Neuronal stem cell (in vitro differentiated cells): ENCODE measurements around the gene FRMPD4.

ENCODE experiments used
- DNase-seq: peaks from one replicate; pipeline ENCODE4 v3.0.0-alpha.2; 2013; ENCODE audit warnings: low spot score
- H2AFZ ChIP-seq: one replicate; pipeline ENCODE4 v1.6.1; 2013; ENCODE audit warnings: mild to moderate bottlenecking, low read length, inconsistent platforms
- H2AK5ac ChIP-seq: 2 replicates; pipeline ENCODE4 v1.6.1; 2013; ENCODE audit warnings: low read depth, mild to moderate bottlenecking, inconsistent platforms, low read length, moderate library complexity, mixed read lengths
- H2BK120ac ChIP-seq: 2 replicates; pipeline ENCODE4 v1.6.1; 2013; ENCODE audit warnings: low read depth, mild to moderate bottlenecking, inconsistent platforms, low read length, moderate library complexity, mixed read lengths
- H2BK12ac ChIP-seq: one replicate; pipeline ENCODE4 v1.6.1; 2013; ENCODE audit warnings: low read length, inconsistent platforms
- H2BK15ac ChIP-seq: 2 replicates; pipeline ENCODE4 v1.6.1; 2013; ENCODE audit warnings: mild to moderate bottlenecking, low read length, inconsistent platforms, mixed read lengths
- H2BK5ac ChIP-seq: one replicate; pipeline ENCODE4 v1.6.1; 2013; ENCODE audit warnings: inconsistent platforms, mild to moderate bottlenecking, low read length, moderate library complexity
- H3K14ac ChIP-seq: one replicate; pipeline ENCODE4 v1.6.1; 2013; ENCODE audit warnings: low read length, inconsistent platforms
- H3K18ac ChIP-seq: 2 replicates; pipeline ENCODE4 v1.6.1; 2013; ENCODE audit warnings: low read length, inconsistent platforms
- H3K23ac ChIP-seq: 2 replicates; pipeline ENCODE4 v1.6.1; 2013; ENCODE audit warnings: low read depth, mild to moderate bottlenecking, mixed read lengths, low read length, inconsistent platforms; ENCODE audit not compliant: poor library complexity
- H3K27ac ChIP-seq: replicated peaks from 3 replicates; pipeline ENCODE4 v1.5.1; 2013; ENCODE audit warnings: low read length, inconsistent platforms
- H3K27me3 ChIP-seq, 3 experiments: 2 replicates each; pipeline ENCODE4 v1.6.1; 2013; ENCODE audit warnings: low read length in 3 of 3, mild to moderate bottlenecking in 2 of 3, inconsistent platforms in 1 of 3, low read depth in 1 of 3, mixed read lengths in 1 of 3, moderate library complexity in 1 of 3; ENCODE audit not compliant: control insufficient read depth in 3 of 3, insufficient read depth in 3 of 3
- H3K36me3 ChIP-seq, 2 donors: replicated peaks in 1 of 2; 2 replicates each; pipeline ENCODE4 v1.6.1; 2013; ENCODE audit warnings: low read length in 2 of 2; ENCODE audit not compliant: control insufficient read depth in 2 of 2, insufficient read depth in 2 of 2
- H3K4ac ChIP-seq: 2 replicates; pipeline ENCODE4 v1.6.1; 2013; ENCODE audit warnings: inconsistent platforms, mild to moderate bottlenecking, low read length, moderate library complexity
- H3K4me1 ChIP-seq, 2 donors: 1 replicate in 1 of 2; 2 replicates in 1 of 2; pipeline ENCODE4 v1.6.1; 2013; ENCODE audit warnings: low read length in 2 of 2, low read depth in 1 of 2; ENCODE audit not compliant: control insufficient read depth in 2 of 2, insufficient read depth in 1 of 2
- H3K4me2 ChIP-seq: one replicate; pipeline ENCODE4 v1.6.1; 2013; ENCODE audit warnings: mild to moderate bottlenecking, low read length, inconsistent platforms; ENCODE audit not compliant: insufficient read depth, poor library complexity, severe bottlenecking
- H3K4me3 ChIP-seq, 2 donors: 2 replicates each; pipeline ENCODE4 v1.5.1; 2013; ENCODE audit warnings: low read length in 2 of 2, mild to moderate bottlenecking in 2 of 2, inconsistent platforms in 1 of 2, moderate library complexity in 1 of 2
- H3K79me1 ChIP-seq: one replicate; pipeline ENCODE4 v1.6.1; 2013; ENCODE audit warnings: low read depth, mild to moderate bottlenecking, inconsistent platforms, low read length, moderate library complexity
- H3K9ac ChIP-seq: one replicate; pipeline ENCODE4 v1.6.1; 2013; ENCODE audit warnings: mild to moderate bottlenecking, low read depth, low read length, inconsistent platforms; ENCODE audit not compliant: poor library complexity
- H3K9me3 ChIP-seq, 2 donors: replicated peaks in 1 of 2; 2 replicates each; pipeline versions ENCODE3 to v1.6.1; 2013; ENCODE audit warnings: low read length in 2 of 2, mild to moderate bottlenecking in 2 of 2, inconsistent platforms in 1 of 2, low read depth in 1 of 2, mixed read lengths in 1 of 2, moderate library complexity in 1 of 2; ENCODE audit not compliant: control insufficient read depth in 2 of 2, insufficient read depth in 1 of 2
- H4K8ac ChIP-seq: one replicate; pipeline ENCODE4 v1.6.1; 2013; ENCODE audit warnings: low read depth, mild to moderate bottlenecking, inconsistent platforms, low read length, moderate library complexity
- H4K91ac ChIP-seq: one replicate; pipeline ENCODE4 v1.6.1; 2013; ENCODE audit warnings: low read length, low read depth, mild to moderate bottlenecking, inconsistent platforms; ENCODE audit not compliant: poor library complexity
- WGBS, 2 donors: extraction: QIAGEN DNeasy Blood & Tissue Kit; methylation state at CpG; one replicate each; pipeline ENCODE4 v1.1.7; 2013; ENCODE audit warnings: missing lambda C conversion rate in 2 of 2, mixed read lengths in 1 of 2; ENCODE audit not compliant: insufficient read length in 2 of 2, insufficient replicate concordance in 1 of 2; ENCODE audit errors: extremely low coverage in 2 of 2; 5-methylcytosine and 5-hydroxymethylcytosine counted together

FRMPD4 gene

DNA sequence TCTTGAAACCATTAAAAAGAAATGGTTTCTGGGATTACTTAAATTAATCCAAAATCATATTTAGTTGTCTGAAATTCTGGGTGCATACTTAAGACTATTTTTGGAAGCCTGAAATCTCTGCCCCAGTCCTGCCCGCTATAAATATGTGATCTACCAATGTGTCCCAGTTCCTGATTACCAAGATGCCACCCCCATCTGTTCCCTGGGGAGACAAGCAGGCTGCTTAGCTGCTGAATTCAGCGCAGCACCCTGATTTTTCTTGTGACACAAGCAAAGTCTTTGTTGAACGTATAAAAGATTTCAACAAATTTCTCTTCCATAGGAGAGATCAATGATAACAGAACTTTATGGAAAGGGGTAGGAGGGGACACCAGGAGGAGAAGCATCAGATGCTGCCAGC lies 552.4 kb downstream of the FRMPD4 start:
- Histone ChIP-seq H3K4ac (no peak overlapping the region), H3K4me3 (no peak overlapping the region), H2AFZ (no peak overlapping the region), H2BK120ac (no peak overlapping the region), H3K18ac (no peak overlapping the region), H3K23ac (no peak overlapping the region), H2AK5ac (no peak overlapping the region), H3K79me1 (no peaks in the 10 kb centered on the region), H2BK12ac (no peak overlapping the region), H3K9me3 (no peaks in the 10 kb centered on the region), H3K4me2 (no peak overlapping the region), H3K9ac (no peak overlapping the region), H3K27ac (no peak overlapping the region), H3K4me1 (no peaks in the 10 kb centered on the region), H3K36me3 (no peaks in the 10 kb centered on the region), H4K8ac (no peak overlapping the region), H4K91ac (no peak overlapping the region), H3K27me3 (peaks cover 0 to 4% (median 0%) of the 10 kb centered on the region in 3 experiments), H2BK15ac (no peak overlapping the region), H3K14ac (no peak overlapping the region), H2BK5ac (no peak overlapping the region)
- WGBS, 2 donors: no CpG with 5 or more reads among the region's 3 CpGs
- DNase-seq: no peak

DNA sequence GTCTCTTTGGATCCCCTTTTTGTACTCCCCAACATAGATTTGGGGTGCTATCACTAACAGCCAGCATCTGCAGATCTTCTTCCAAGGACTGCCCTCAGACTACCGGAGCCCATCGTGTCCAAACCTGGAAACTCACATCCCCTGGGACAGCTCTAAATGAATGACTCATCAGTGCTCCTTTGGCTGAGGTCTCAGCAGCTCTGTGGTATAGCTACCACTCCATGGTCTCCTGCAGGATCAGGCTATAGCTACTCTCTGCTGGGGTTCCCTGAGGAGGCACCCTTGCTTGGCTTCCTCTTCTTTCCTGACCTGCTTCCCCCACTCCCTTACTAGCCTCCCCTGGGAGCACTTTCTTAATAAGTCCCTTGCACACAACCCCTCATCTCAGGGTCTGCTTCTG lies 555.5 kb downstream of the FRMPD4 start:
- Histone ChIP-seq H2BK15ac (no peak overlapping the region), H2BK5ac (no peak overlapping the region), H2BK120ac (no peak overlapping the region), H3K27ac (no peak overlapping the region), H3K36me3 (no peaks in the 10 kb centered on the region), H3K4me2 (no peak overlapping the region), H3K79me1 (no peaks in the 10 kb centered on the region), H3K4ac (no peak overlapping the region), H4K91ac (no peak overlapping the region), H3K9ac (no peak overlapping the region), H3K14ac (no peak overlapping the region), H3K4me1 (no peaks in the 10 kb centered on the region), H3K9me3 (no peaks in the 10 kb centered on the region), H2AFZ (no peak overlapping the region), H3K18ac (no peak overlapping the region), H2AK5ac (no peak overlapping the region), H2BK12ac (no peak overlapping the region), H3K4me3 (no peak overlapping the region), H3K27me3 (peaks cover 0 to 4% (median 0%) of the 10 kb centered on the region in 3 experiments), H4K8ac (no peak overlapping the region), H3K23ac (no peak overlapping the region)
- no peak for DNase-seq
- WGBS, 2 donors: no CpG with 5 or more reads among the region's 2 CpGs

DNA sequence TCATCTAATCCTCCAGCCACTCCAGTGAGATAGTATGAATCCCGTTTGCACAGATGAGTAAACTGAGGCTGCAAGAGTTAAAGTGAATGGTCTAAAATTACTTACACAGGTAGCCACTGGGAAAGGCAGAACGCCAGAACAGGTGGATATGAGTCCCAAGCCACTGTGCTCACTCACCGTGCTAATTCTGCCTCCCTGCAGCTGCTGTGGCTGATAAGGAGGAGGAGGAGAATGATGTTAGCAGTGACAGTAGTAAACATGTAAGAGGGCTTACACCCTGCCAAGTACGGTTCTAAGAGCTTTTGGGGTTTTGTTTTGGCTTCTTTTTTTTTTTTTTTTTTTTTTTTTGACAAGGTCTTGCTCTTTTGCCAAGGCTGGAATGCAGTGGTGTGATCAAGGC lies 562.5 kb downstream of the FRMPD4 start:
- no peak overlapping the region for H3K27ac ChIP-seq
- H2AK5ac ChIP-seq: no peak overlapping the region
- no peaks in the 10 kb centered on the region for H3K36me3 ChIP-seq
- H3K18ac ChIP-seq: no peak overlapping the region
- H3K4me1 ChIP-seq: peaks cover 0 to 2% of the 10 kb centered on the region in 2 donors
- no peak for DNase-seq
- no peak overlapping the region for H3K23ac ChIP-seq
- H2BK12ac ChIP-seq: no peak overlapping the region
- no peak overlapping the region for H3K14ac ChIP-seq
- no peak overlapping the region for H3K4me2 ChIP-seq
- no peak overlapping the region for H3K9ac ChIP-seq
- H2AFZ ChIP-seq: no peak overlapping the region
- H3K27me3 ChIP-seq: no peaks in the 10 kb centered on the region
- H2BK5ac ChIP-seq: no peak overlapping the region
- no peak overlapping the region for H3K4ac ChIP-seq
- WGBS, 2 donors: no CpG with 5 or more reads among the region's 4 CpGs
- H4K91ac ChIP-seq: no peak overlapping the region
- no peak overlapping the region for H3K4me3 ChIP-seq
- H3K9me3 ChIP-seq: no peaks in the 10 kb centered on the region
- H4K8ac ChIP-seq: no peak overlapping the region
- H2BK15ac ChIP-seq: no peak overlapping the region
- no peaks in the 10 kb centered on the region for H3K79me1 ChIP-seq
- no peak overlapping the region for H2BK120ac ChIP-seq

DNA sequence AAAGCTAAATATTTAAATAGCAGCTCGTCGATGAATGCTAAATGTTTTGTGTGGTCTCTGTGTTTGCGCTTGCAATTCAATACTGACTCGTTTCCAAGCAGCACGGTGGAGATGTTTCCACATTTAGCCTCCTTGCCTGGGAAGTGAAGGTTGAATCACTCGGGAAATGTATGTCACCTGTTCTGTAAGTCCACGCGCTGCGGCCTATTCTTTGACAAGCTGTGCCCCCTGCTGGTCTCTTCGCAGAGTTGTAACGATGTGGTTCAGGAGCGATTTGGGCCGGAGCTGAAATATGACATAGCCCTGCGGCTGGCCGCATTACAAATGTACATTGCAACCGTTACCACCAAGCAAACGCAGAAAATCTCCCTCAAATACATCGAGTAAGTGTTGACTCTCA lies 563.4 kb downstream of the FRMPD4 start:
- Histone ChIP-seq H3K4me1 (peaks cover 0 to 2% of the 10 kb centered on the region in 2 donors), H3K14ac (no peak overlapping the region), H3K4me2 (no peak overlapping the region), H3K9ac (no peak overlapping the region), H2BK5ac (no peak overlapping the region), H2BK12ac (no peak overlapping the region), H3K18ac (no peak overlapping the region), H3K4ac (no peak overlapping the region), H2AFZ (no peak overlapping the region), H3K9me3 (no peaks in the 10 kb centered on the region), H3K23ac (no peak overlapping the region), H3K36me3 (no peaks in the 10 kb centered on the region), H3K27me3 (no peaks in the 10 kb centered on the region), H3K79me1 (no peaks in the 10 kb centered on the region), H4K8ac (no peak overlapping the region), H2BK120ac (no peak overlapping the region), H2AK5ac (no peak overlapping the region), H3K4me3 (no peak overlapping the region), H3K27ac (no peak overlapping the region), H4K91ac (no peak overlapping the region), H2BK15ac (no peak overlapping the region)
- no CpG with 5 or more reads among the region's 18 CpGs for WGBS, 2 donors
- peak; percentile 23 for DNase-seq
